Activated naive CD4-positive, alpha-beta T cell treated with anti-CD3 and anti-CD28 coated beads, Interleukin-2, amount 50 U/mL, for 24 hours (primary cell): Measurements from ENCODE around the gene GMFB.
A peak's percentile ranks its signal among the peaks of the same experiment; 100 is the strongest.

Experiments
- H3K27ac Mint-ChIP-seq: one replicate; pipeline ENCODE4 v1.8.0; 2021; ENCODE audit warnings: mild to moderate bottlenecking, mixed read lengths
- H3K27me3 Mint-ChIP-seq: one replicate; pipeline ENCODE4 v1.8.0; 2021; ENCODE audit warnings: mixed read lengths
- H3K36me3 Mint-ChIP-seq: one replicate; pipeline ENCODE4 v1.8.0; 2021; ENCODE audit warnings: mixed read lengths
- H3K4me1 Mint-ChIP-seq: one replicate; pipeline ENCODE4 v1.8.0; 2021; ENCODE audit warnings: mixed read lengths
- H3K4me3 Mint-ChIP-seq: one replicate; pipeline ENCODE4 v1.8.0; 2021; ENCODE audit warnings: mild to moderate bottlenecking, mixed read lengths
- H3K9me3 Mint-ChIP-seq: one replicate; pipeline ENCODE4 v1.8.0; 2021; ENCODE audit warnings: mixed read lengths

Gene GMFB

DNA sequence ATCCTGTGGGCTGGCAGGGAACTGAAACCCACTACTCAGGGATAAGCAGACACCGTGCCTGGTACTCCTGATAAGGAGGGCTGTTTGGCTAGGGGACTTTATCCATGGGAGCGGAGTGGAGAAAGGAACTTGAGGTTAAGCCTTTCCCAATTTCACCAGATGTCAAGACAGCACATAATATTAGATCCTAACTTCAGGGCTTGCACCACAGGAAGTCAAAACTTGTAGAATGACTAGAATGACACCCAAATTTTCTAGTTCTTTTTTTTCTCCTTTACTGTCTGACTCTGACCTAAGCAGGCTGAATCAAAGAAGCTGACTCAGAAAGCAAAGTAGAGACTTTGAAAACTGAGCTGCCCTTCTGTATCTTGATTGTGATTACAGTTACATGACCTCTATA lies 13.8 kb upstream of the GMFB start:
- Mint-ChIP-seq H3K9me3 (no peaks in the 10 kb centered on the region), H3K27ac (no peak overlapping the region), H3K4me1 (no peaks in the 10 kb centered on the region), H3K36me3 (no peaks in the 10 kb centered on the region), H3K4me3 (no peak overlapping the region), H3K27me3 (peaks cover 5% of the 10 kb centered on the region)

DNA sequence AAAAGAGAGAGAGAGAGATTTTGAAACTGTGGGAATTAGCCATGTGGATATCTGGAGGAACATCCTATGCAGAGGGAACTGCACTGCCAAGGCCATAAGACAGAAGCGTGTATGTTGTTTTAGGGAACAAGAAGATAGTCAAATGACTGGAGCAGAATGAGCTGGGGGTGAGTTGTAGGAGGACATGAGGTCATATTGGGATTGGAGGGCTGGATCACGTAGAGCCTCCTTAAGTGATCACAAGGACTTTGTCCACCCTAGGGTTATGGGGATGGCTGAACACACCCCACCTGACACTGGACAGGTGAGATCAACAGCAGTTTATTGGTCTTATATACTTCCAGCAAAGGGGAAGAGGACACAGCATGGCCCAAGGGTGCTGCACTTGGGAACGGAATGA lies 12.7 kb upstream of the GMFB start:
- H3K27ac Mint-ChIP-seq, result no peak overlapping the region
- peaks cover 5% of the 10 kb centered on the region for H3K27me3 Mint-ChIP-seq
- no peak overlapping the region for H3K4me3 Mint-ChIP-seq
- no peaks in the 10 kb centered on the region for H3K4me1 Mint-ChIP-seq
- no peaks in the 10 kb centered on the region for H3K9me3 Mint-ChIP-seq
- no peaks in the 10 kb centered on the region for H3K36me3 Mint-ChIP-seq

DNA sequence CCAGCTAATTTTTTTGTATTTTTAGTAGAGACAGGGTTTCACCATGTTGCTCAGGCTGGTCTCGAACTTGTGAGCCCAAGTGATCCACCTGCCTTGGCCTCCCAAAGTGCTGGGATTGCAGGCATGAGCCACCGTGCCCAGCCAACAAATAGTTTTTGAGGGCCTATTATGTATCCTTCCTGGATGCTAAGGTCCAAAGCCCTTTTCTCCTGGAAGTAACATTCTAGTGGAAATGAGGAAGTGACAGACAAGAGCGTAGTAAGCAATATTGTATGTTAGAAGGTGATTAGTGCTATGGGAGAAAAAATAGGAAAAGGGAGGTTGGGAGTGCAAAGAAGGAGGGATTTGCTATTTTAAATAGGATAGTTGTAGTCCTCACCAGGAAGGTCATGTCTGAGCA lies 12.0 kb upstream of the GMFB start:
- no peak overlapping the region for H3K4me3 Mint-ChIP-seq
- no peaks in the 10 kb centered on the region for H3K9me3 Mint-ChIP-seq
- H3K27me3 Mint-ChIP-seq, result peaks cover 5% of the 10 kb centered on the region
- no peak overlapping the region for H3K27ac Mint-ChIP-seq
- H3K36me3 Mint-ChIP-seq, result no peaks in the 10 kb centered on the region
- no peaks in the 10 kb centered on the region for H3K4me1 Mint-ChIP-seq

DNA sequence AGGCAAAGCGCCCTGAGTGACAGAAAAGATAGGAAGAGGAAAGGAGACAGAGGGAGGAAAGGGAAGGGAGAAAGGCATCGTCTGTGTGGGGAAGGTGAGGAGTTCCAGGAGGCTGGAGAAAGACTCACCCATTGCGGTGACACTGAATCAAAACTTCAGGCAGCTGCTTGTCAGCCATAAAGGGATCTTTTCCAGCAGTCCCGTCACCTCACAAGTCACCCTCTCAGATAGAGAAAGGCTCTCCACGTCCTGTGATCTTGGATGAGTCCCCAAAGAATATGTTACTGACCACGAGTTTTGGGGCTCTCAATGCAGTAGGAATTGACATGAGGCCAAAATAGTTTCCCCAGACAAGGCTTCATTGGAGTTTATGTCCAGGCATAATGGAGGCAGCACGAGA lies 9.8 kb upstream of the GMFB start:
- Mint-ChIP-seq H3K27ac (no peak overlapping the region), H3K9me3 (no peaks in the 10 kb centered on the region), H3K4me1 (no peaks in the 10 kb centered on the region), H3K27me3 (peaks cover 5% of the 10 kb centered on the region), H3K4me3 (no peak overlapping the region), H3K36me3 (no peaks in the 10 kb centered on the region)

DNA sequence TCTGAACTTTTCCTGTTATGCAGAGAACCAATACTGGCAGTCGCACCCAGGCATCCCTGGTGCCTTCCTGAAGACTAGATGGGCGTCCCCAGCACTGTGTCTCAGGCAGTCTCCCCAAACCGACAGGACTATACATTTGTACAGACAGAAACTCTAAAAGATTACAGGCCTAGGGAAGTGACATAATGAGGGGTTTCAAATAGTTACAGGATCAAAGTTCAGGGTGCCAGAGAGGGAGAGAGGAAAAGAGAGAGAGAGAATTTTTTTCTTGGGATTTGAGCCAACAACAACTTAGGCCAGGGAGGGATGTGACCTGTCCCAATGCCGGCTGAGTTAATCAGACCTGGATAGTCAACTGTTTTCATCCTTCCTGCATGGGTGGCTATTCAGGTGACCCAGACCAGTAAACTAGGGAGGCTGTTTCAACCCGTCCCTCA lies 9.3 kb upstream of the GMFB start:
- H3K4me3 Mint-ChIP-seq, result no peak overlapping the region
- H3K27me3 Mint-ChIP-seq, result peaks cover 5% of the 10 kb centered on the region
- no peaks in the 10 kb centered on the region for H3K9me3 Mint-ChIP-seq
- no peak overlapping the region for H3K27ac Mint-ChIP-seq
- H3K36me3 Mint-ChIP-seq, result no peaks in the 10 kb centered on the region
- no peaks in the 10 kb centered on the region for H3K4me1 Mint-ChIP-seq

DNA sequence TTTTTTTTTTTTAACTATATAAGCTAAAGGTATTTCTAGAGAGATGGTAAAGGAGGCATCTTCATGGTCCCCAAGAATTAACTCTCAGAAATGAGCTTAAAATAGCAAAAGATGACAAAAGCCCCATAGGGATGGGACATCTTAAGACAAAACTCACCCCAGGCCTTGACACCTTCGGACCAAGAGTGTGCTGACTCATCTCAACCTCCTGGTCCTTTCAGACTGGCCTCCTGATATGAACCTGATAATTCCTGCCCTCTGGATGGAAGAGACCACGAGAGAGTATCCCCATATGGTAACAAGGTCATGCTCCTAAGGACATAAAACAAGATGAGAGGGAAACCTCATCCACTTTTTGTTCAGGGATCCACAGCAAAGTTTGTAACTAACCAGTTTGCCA lies 8.4 kb upstream of the GMFB start:
- no peak overlapping the region for H3K27ac Mint-ChIP-seq
- H3K36me3 Mint-ChIP-seq, result no peaks in the 10 kb centered on the region
- no peaks in the 10 kb centered on the region for H3K9me3 Mint-ChIP-seq
- H3K4me3 Mint-ChIP-seq, result no peak overlapping the region
- peaks cover 5% of the 10 kb centered on the region for H3K27me3 Mint-ChIP-seq
- no peaks in the 10 kb centered on the region for H3K4me1 Mint-ChIP-seq

DNA sequence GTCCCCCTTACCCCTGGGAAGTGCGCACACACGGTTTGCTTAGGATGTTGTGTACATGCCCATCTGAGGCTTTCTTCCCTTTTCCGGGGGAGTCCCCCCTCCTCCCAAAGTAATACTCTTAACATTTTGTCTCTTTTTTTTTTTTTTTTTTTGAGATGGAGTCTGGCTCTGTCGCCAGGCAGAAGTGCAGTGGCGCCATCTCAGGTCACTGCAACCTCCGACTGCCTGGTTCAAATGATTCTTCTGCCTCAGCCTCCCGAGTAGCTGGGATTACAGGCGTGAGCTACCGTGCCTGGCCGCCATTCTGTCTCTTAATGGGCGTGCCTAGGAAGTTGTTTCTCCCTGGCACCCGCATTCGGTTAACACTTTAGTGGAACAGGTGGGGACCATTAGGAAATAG lies 4.5 kb upstream of the GMFB start:
- no peaks in the 10 kb centered on the region for H3K27me3 Mint-ChIP-seq
- no peak overlapping the region for H3K4me3 Mint-ChIP-seq
- no peak overlapping the region for H3K27ac Mint-ChIP-seq

DNA sequence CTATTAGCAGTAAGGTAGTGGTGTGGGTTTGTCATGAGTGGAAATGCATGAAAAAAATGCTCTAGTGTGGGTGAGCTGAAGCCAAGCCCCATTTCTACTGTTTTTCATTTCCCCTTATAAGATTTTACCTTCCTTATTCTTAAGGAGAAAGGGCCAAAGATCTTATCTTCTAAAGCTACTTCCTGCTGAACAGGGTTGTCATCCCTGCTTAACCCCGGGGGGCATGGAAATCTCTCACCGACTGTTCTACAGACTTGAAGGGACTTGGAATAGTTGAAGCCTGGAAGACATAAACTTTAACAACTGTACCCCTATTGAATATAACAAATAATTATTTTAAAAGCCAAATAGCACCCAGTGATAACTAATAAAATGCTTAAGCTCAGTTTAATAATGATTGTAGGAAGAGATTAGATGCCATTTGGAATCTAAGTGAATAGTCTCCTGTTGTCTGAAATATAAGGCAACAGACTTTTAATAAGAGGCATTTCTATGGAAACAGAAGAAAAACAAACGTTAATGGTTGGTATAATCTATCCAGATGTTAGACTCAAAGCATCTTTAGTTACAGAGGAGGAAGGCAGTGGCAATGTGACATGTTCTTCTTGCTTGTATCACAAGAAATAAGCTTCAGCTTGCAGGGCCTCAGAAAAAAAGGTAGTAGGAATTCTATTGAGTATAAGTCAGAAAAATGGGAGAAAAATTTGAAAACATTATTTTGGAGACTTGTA lies 1.8 kb upstream of the GMFB start:
- no peak overlapping the region for H3K4me3 Mint-ChIP-seq
- peaks cover 4% of the 10 kb centered on the region for H3K36me3 Mint-ChIP-seq
- no peaks in the 10 kb centered on the region for H3K27me3 Mint-ChIP-seq
- no peak overlapping the region for H3K27ac Mint-ChIP-seq
- H3K4me1 Mint-ChIP-seq, result peaks cover 45% of the 10 kb centered on the region
- H3K9me3 Mint-ChIP-seq, result no peaks in the 10 kb centered on the region

More for the DNA sequence above, 4.5 kb upstream of the GMFB start:
- Mint-ChIP-seq H3K36me3 (no peaks in the 10 kb centered on the region), H3K4me1 (peaks cover 20% of the 10 kb centered on the region), H3K9me3 (no peaks in the 10 kb centered on the region)

DNA sequence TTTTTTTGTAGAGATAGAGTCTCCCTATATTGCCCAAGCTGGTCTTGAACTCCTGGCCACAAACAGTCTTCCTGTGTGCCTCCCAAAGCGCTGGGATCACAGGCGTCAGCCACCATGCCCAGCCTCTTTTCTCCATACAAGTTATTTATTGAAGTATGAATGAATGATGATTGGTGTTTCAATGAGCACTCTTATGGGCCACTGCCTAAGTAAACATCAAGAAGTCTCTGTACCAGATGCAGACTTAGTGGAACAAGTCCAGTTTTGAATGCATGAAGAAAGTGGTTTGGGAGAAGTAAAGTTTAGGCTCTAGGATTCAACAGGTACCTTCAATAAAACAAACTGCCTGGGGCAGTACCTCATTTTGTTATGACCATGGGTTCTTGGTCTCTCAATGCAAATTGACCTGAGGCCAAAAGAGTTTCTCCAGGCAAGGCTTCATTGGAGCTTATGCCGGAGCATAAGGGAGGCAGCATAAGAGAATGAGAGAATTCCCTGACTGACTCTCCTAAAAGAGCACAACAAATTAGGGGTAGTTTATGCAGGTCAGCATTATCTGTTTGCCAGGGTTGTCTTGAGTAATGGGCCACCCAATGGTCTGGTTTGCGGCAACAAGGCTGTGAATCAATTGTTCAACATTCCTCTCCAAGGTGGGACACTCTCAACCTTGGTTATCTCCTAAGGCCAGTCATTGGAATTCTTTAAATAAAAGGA lies 1.1 kb upstream of the GMFB start:
- peaks cover 4% of the 10 kb centered on the region for H3K36me3 Mint-ChIP-seq
- no peaks in the 10 kb centered on the region for H3K27me3 Mint-ChIP-seq
- peak overlapping the region; percentile 98 for H3K27ac Mint-ChIP-seq
- H3K4me1 Mint-ChIP-seq, result peaks cover 53% of the 10 kb centered on the region
- H3K9me3 Mint-ChIP-seq, result no peaks in the 10 kb centered on the region
- peak overlapping the region; percentile 88 for H3K4me3 Mint-ChIP-seq

DNA sequence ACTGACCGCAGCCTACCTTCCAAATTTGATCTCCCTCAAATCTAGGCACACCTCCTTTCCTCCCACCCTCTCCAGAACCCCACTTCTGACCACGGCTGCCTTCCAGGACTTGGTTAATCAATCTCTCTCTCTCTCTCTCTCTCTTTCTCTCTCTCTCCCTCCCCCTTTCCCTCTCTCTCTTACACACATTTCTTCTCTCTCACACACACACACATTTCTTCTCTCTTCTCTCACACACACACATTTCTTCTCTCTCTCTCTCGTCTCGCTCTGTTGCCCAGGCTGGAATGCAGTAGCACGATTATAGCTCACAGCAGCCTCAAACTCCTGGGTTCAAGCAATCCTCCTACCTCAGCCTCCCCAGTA lies 521 bp upstream of the GMFB start:
- Mint-ChIP-seq H3K4me1 (peaks cover 58% of the 10 kb centered on the region), H3K27me3 (no peaks in the 10 kb centered on the region), H3K9me3 (no peaks in the 10 kb centered on the region), H3K36me3 (peaks cover 4% of the 10 kb centered on the region), H3K4me3 (peak overlapping the region; percentile 88), H3K27ac (peak overlapping the region; percentile 98)

DNA sequence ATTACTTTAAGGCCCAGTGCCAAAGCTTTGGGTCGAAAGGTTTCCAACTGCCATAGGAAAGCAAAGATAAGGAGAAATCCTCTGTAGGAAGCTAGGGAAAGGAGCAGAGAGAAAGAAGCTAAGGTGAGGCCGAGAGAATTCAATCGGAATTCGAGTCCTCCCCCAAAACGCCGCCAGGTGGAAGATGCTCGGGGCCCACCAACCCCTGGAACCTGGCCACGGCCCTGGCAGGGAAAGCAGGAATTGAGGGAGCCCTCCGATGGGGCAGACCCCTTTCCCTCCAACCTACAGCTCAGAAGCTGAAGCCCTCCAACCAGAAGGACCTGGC lies 498 bp downstream of the GMFB start:
- no peaks in the 10 kb centered on the region for H3K27me3 Mint-ChIP-seq
- H3K4me1 Mint-ChIP-seq, result peaks cover 68% of the 10 kb centered on the region
- peak overlapping the region; percentile 80 for H3K27ac Mint-ChIP-seq
- H3K36me3 Mint-ChIP-seq, result peaks cover 6% of the 10 kb centered on the region
- H3K9me3 Mint-ChIP-seq, result no peaks in the 10 kb centered on the region
- H3K4me3 Mint-ChIP-seq, result peak overlapping the region; percentile 90

DNA sequence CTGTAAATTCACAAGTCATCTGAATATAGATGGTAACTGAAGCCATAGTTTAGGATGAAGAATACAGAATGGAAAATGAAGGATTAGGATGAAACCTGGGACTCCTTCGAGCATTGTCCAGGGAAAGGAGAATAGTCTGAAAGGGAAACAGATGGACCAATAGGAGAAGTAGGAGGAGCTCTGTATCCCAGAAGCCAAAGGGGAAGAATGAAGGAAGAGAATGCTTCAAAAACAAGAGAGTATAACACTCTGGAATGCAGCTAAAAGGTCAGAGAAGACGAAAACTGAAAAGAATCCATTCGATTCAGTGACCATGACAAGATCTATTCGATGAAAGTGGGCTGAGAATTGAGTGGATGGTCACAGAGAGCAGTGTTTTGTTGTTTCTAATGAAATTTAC lies 1.0 kb downstream of the GMFB start:
- Mint-ChIP-seq H3K4me1 (peaks cover 72% of the 10 kb centered on the region), H3K36me3 (peaks cover 9% of the 10 kb centered on the region), H3K27ac (peak overlapping the region; percentile 80)

DNA sequence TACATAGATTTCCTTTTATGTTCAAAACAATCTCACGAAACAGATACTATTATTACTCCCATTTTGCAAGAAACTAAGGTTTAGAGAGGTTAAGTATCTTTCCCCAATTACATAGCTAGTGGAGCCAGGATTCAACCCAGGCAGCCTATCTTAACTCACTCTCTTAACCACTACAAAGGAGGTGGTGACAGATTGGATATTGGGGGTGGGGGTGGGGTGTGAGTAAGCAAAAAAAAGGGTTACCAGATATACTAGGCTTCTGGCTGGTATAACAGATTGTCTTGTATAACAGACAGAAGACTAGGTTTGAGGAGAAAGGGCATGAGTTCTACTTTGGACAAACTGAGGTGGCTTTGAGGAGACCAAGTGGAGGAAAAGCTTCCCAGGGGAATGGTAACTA lies 2.1 kb downstream of the GMFB start:
- Mint-ChIP-seq H3K9me3 (no peaks in the 10 kb centered on the region), H3K4me1 (peaks cover 80% of the 10 kb centered on the region), H3K4me3 (peak overlapping the region; percentile 90), H3K36me3 (peaks cover 9% of the 10 kb centered on the region), H3K27ac (peak overlapping the region; percentile 79), H3K27me3 (no peaks in the 10 kb centered on the region)

More for the DNA sequence above, 1.0 kb downstream of the GMFB start:
- no peaks in the 10 kb centered on the region for H3K9me3 Mint-ChIP-seq
- H3K4me3 Mint-ChIP-seq, result peak overlapping the region; percentile 90
- no peaks in the 10 kb centered on the region for H3K27me3 Mint-ChIP-seq

DNA sequence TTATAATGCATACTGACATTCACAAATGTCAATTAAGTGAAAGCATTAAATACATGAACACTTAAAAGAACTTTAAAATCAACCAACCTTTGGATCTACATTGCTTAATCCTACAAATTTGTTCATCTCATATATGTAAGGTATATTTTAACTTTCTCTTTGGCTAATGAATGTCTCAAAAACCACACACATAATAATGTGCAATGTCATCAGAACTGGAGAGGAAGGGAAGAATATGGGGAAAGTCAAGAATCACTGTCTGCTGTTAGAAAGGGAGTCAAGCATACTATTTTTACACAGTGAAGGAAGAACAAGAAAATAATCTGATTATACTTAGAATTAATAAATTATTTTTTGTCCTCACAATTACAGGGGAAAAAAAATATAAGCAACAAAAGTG lies 4.9 kb downstream of the GMFB start:
- H3K27ac Mint-ChIP-seq, result peak overlapping the region; percentile 56
- H3K4me3 Mint-ChIP-seq, result peak overlapping the region; percentile 35
- no peaks in the 10 kb centered on the region for H3K9me3 Mint-ChIP-seq
- H3K4me1 Mint-ChIP-seq, result peaks cover 61% of the 10 kb centered on the region
- H3K27me3 Mint-ChIP-seq, result no peaks in the 10 kb centered on the region
- H3K36me3 Mint-ChIP-seq, result peaks cover 12% of the 10 kb centered on the region

DNA sequence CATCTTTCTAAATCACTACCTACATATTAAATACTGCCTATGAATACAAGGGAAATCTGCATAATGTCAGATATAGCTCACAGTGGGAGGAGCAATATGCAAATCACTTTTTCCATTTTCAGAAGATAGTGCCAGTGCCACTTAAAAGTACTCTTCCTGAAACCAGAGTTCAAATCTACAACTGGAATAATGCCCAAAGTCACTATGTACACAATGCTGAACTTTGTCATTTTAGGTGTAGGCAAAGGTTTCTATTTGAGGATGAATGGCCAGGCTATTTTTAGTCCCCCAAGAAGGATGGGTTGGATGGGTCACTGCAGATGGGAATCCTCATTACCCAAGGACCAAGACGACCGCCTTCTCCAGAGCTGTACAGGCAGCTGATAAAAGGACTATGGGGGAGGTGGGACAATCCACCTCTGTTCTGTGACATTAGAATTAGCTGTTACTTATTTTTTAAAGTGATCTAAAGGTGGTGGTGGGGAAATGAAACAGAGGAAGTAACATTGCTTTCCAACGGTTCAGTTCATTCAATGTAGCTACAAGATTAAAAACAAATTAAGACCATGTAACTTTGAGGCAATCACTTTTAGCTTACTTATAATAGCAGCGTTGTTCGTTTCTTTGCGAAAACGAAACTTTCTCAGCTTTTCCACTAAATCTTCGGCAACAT lies 5.6 kb downstream of the GMFB start:
- H3K4me3 Mint-ChIP-seq, result no peak overlapping the region
- no peaks in the 10 kb centered on the region for H3K27me3 Mint-ChIP-seq
- H3K4me1 Mint-ChIP-seq, result peaks cover 60% of the 10 kb centered on the region
- H3K36me3 Mint-ChIP-seq, result peaks cover 16% of the 10 kb centered on the region
- H3K9me3 Mint-ChIP-seq, result no peaks in the 10 kb centered on the region
- H3K27ac Mint-ChIP-seq, result peak overlapping the region; percentile 44

DNA sequence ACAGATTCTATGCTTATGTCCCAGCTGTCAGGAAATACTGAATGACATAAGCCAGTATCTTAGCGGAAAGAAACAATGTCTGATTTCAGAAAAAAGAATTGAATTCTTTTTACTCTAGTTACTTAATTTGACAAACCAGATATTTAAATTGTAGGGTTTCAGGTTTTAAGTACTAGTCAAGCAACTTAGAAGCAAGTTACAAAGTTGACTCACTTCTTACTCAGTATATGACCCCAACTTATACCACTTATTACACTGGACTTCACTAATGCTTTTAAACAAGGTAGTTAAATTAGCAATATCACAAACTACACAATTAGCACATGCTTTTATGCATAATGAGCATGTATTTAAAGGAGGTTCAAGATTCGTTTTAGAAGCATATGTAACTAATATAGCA lies 7.1 kb downstream of the GMFB start:
- Mint-ChIP-seq H3K4me1 (peaks cover 47% of the 10 kb centered on the region), H3K36me3 (peaks cover 17% of the 10 kb centered on the region), H3K27ac (no peak overlapping the region), H3K9me3 (no peaks in the 10 kb centered on the region), H3K4me3 (no peak overlapping the region), H3K27me3 (no peaks in the 10 kb centered on the region)
